HEK293 (cell line): ENCODE data around the gene ITGA2.

ENCODE experiments used
- EGR2 ChIP-seq: fragments of 450-650 bp; formaldehyde crosslinking; IDR thresholded peaks from 2 replicates; pipeline ENCODE4 v1.5.1; 2016; ENCODE audit warnings: low read depth, missing biosample characterization, missing genetic modification characterization
- GLIS1 ChIP-seq: fragments of 450-650 bp; formaldehyde crosslinking; IDR thresholded peaks from 2 replicates; pipeline ENCODE4 v1.5.1; 2016; ENCODE audit warnings: missing biosample characterization, missing genetic modification characterization
- HOXC10 ChIP-seq: sonication (generic); formaldehyde crosslinking; IDR thresholded peaks from 2 replicates; pipeline ENCODE4 v1.8.1; 2023; ENCODE audit warnings: mild to moderate bottlenecking, missing genetic modification reagents
- INSM2 ChIP-seq: fragments of 450-650 bp; formaldehyde crosslinking; IDR thresholded peaks from 2 replicates; pipeline ENCODE4 v1.5.1; 2016; ENCODE audit warnings: missing biosample characterization, missing genetic modification characterization
- PATZ1 ChIP-seq: fragments of 450-650 bp; formaldehyde crosslinking; IDR thresholded peaks from 2 replicates; pipeline ENCODE4 v1.5.1; 2016; ENCODE audit warnings: missing biosample characterization, missing genetic modification characterization
- PBX3 ChIP-seq: sonication (generic); formaldehyde crosslinking; IDR thresholded peaks from 2 replicates; pipeline ENCODE4 v1.8.1; 2022; ENCODE audit warnings: mild to moderate bottlenecking, moderate library complexity, missing genetic modification reagents
- PRDM10 ChIP-seq: fragments of 450-650 bp; formaldehyde crosslinking; IDR thresholded peaks from 2 replicates; pipeline ENCODE4 v1.5.1; 2016; ENCODE audit warnings: missing biosample characterization, missing genetic modification characterization
- PRDM2 ChIP-seq: fragments of 450-650 bp; formaldehyde crosslinking; IDR thresholded peaks from 2 replicates; pipeline ENCODE4 v1.5.1; 2016; ENCODE audit warnings: missing biosample characterization, missing genetic modification characterization, borderline replicate concordance
- SP2 ChIP-seq: fragments of 450-650 bp; formaldehyde crosslinking; IDR thresholded peaks from 2 replicates; pipeline ENCODE4 v1.5.1; 2016; ENCODE audit warnings: missing biosample characterization, missing genetic modification characterization
- TRIM28 ChIP-seq: IDR thresholded peaks from 2 replicates; pipeline ENCODE4 v1.6.1; 2011; ENCODE audit warnings: low read length, control low read depth, borderline replicate concordance
- ZBTB1 ChIP-seq: fragments of 450-650 bp; formaldehyde crosslinking; IDR thresholded peaks from 2 replicates; pipeline ENCODE4 v1.5.1; 2016; ENCODE audit warnings: missing biosample characterization, missing genetic modification characterization
- ZBTB26 ChIP-seq: fragments of 450-650 bp; formaldehyde crosslinking; optimal IDR thresholded peaks from 2 replicates; pipeline ENCODE3; 2016; ENCODE audit warnings: missing biosample characterization, mild to moderate bottlenecking, missing genetic modification characterization
- ZBTB8A ChIP-seq: fragments of 450-650 bp; formaldehyde crosslinking; IDR thresholded peaks from 2 replicates; pipeline ENCODE4 v1.5.1; 2016; ENCODE audit warnings: missing biosample characterization, missing genetic modification characterization
- ZFHX2 ChIP-seq: fragments of 450-650 bp; formaldehyde crosslinking; conservative IDR thresholded peaks from 2 replicates; pipeline ENCODE4 v1.5.1; 2016; ENCODE audit warnings: missing biosample characterization, missing genetic modification characterization
- ZNF157 ChIP-seq: fragments of 450-650 bp; formaldehyde crosslinking; IDR thresholded peaks from 2 replicates; pipeline ENCODE4 v1.5.1; 2016; ENCODE audit warnings: missing biosample characterization, missing genetic modification characterization
- ZNF449 ChIP-seq: fragments of 450-650 bp; formaldehyde crosslinking; IDR thresholded peaks from 2 replicates; pipeline ENCODE4 v1.5.1; 2017; ENCODE audit warnings: missing biosample characterization, mild to moderate bottlenecking, missing genetic modification characterization, moderate library complexity
- ZNF558 ChIP-seq: fragments of 450-650 bp; formaldehyde crosslinking; IDR thresholded peaks from 2 replicates; pipeline ENCODE4 v1.5.1; 2016; ENCODE audit warnings: missing biosample characterization, missing genetic modification characterization
- ZNF561 ChIP-seq: fragments of 450-650 bp; IDR thresholded peaks from 2 replicates; pipeline ENCODE4 v1.5.1; 2018; ENCODE audit warnings: missing biosample characterization, missing genetic modification characterization, borderline replicate concordance
- ZNF623 ChIP-seq: fragments of 450-650 bp; formaldehyde crosslinking; IDR thresholded peaks from 2 replicates; pipeline ENCODE4 v1.5.1; 2016; ENCODE audit warnings: missing biosample characterization, missing genetic modification characterization
- ZNF626 ChIP-seq: fragments of 450-650 bp; sonication (Bioruptor Pico); formaldehyde crosslinking; IDR thresholded peaks from 2 replicates; pipeline ENCODE4 v1.5.1; 2018; ENCODE audit warnings: missing biosample characterization, missing genetic modification characterization, inconsistent platforms
- ZNF677 ChIP-seq: fragments of 450-650 bp; IDR thresholded peaks from 2 replicates; pipeline ENCODE4 v1.5.0; 2018; ENCODE audit warnings: missing biosample characterization, mild to moderate bottlenecking, missing genetic modification characterization, moderate library complexity

The ITGA2 gene

GRCh38 chr5:52989025-52989780 is at the start of gene ITGA2 (continued):
- TF ChIP-seq PATZ1 (tag by site-specific recombination) (peak; percentile 63; the same call in 1 of the 2 replicates), ZNF623 (tag by site-specific recombination) (no peak), HOXC10 (CRISPR knock-in tag) (no peak), ZBTB8A (peak; percentile 95), ZNF157 (tag by site-specific recombination) (no peak), SP2 (tag by site-specific recombination) (peak; percentile 54), PBX3 (0 out of 2 replicates have a peak, but pooled peaks have one; percentile 31), ZNF626 (no peak), ZNF677 (tag by site-specific recombination) (no peak), PRDM2 (tag by site-specific recombination) (no peak), ZNF558 (tag by site-specific recombination) (no peak), EGR2 (tag by site-specific recombination) (peak; percentile 46; the same call in 1 of the 2 replicates), ZBTB1 (no peak), TRIM28 (peak; percentile 25; the same call in 1 of the 2 replicates), PRDM10 (tag by site-specific recombination) (peak; percentile 89), ZFHX2 (tag by site-specific recombination) (peak; percentile 85), INSM2 (tag by site-specific recombination) (no peak), ZNF449 (tag by site-specific recombination) (no peak), ZBTB26 (tag by site-specific recombination) (peak; percentile 78), ZNF561 (tag by site-specific recombination) (peak; percentile 62), GLIS1 (tag by site-specific recombination) (peak; percentile 36)
